ENCODE measurements around the gene CSNK1D. TPM values are rescaled to one million over a fixed set of nuclear protein-coding genes. Genes with fewer than 3 reads are reported as not detected.

The CSNK1D gene
- total RNA-seq, 6 experiments from 2014 or later: 116 to 128 (median 118) TPM

GRCh38 chr17:82316651-82317393 is 43.3 kb upstream of the CSNK1D start:
- no peaks in the 10 kb centered on the region for H3K4me1 Mint-ChIP-seq (ENCODE audit: low read depth)
- no peak overlapping the region for H3K4me3 Mint-ChIP-seq
- no peaks in the 10 kb centered on the region for H3K9me3 Mint-ChIP-seq
- TF ChIP-seq, protein P1, sequence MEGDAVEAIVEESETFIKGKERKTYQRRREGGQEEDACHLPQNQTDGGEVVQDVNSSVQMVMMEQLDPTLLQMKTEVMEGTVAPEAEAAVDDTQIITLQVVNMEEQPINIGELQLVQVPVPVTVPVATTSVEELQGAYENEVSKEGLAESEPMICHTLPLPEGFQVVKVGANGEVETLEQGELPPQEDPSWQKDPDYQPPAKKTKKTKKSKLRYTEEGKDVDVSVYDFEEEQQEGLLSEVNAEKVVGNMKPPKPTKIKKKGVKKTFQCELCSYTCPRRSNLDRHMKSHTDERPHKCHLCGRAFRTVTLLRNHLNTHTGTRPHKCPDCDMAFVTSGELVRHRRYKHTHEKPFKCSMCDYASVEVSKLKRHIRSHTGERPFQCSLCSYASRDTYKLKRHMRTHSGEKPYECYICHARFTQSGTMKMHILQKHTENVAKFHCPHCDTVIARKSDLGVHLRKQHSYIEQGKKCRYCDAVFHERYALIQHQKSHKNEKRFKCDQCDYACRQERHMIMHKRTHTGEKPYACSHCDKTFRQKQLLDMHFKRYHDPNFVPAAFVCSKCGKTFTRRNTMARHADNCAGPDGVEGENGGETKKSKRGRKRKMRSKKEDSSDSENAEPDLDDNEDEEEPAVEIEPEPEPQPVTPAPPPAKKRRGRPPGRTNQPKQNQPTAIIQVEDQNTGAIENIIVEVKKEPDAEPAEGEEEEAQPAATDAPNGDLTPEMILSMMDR (IDR thresholded peaks at IDR 0.05): no peak
- H3K27me3 Mint-ChIP-seq (ENCODE audit: insufficient read depth): peaks cover 2% of the 10 kb centered on the region
- H3K36me3 Mint-ChIP-seq (ENCODE audit: low read depth): no peaks in the 10 kb centered on the region
- H3K27ac Mint-ChIP-seq: no peak overlapping the region
- DNase-seq: no peak

DNA sequence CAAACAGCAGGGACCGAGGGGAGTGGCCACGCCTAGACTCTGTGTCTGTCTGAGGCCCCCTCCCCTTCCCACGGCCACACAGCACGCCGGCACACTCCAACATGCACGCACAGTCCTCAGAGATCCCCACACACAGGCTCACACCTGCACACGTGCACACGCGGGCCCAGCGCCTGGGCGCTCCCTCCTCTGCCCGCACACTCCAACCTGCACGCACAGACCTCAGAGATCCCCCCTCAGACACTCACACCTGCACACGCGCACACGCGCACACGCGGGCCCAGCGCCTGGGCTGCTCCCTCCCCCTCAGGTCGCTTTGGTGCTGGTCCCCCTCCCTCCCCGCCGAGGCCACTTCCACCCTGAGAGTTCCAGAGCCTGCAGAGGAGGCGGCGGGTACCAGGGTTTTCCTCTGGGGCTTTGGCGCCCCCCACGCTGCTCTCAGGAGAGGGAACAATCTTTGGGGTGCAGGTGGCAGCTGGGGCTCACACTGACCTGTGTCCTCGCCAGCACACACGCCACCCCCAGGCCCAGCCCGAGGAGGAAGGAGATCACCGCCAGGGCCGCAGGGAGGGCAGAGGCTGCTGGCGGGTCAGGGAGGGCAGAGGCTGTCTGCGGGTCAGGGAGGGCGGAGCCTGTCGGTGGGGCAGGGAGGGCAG is 42.3 kb upstream of the CSNK1D start:
- H3K36me3 Mint-ChIP-seq (ENCODE audit: low read depth): no peaks in the 10 kb centered on the region
- no peaks in the 10 kb centered on the region for H3K9me3 Mint-ChIP-seq
- peaks cover 2% of the 10 kb centered on the region for H3K27me3 Mint-ChIP-seq (ENCODE audit: insufficient read depth)
- no peaks in the 10 kb centered on the region for H3K4me1 Mint-ChIP-seq (ENCODE audit: low read depth)
- TF ChIP-seq, protein P1 (IDR thresholded peaks at IDR 0.05): no peak
- no peak overlapping the region for H3K27ac Mint-ChIP-seq
- H3K4me3 Mint-ChIP-seq: no peak overlapping the region
- DNase-seq: no peak

GRCh38 chr17:82314727-82315605 is 41.5 kb upstream of the CSNK1D start:
- DNase-seq: no peak
- no peaks in the 10 kb centered on the region for H3K36me3 Mint-ChIP-seq (ENCODE audit: low read depth)
- H3K9me3 Mint-ChIP-seq: no peaks in the 10 kb centered on the region
- no peaks in the 10 kb centered on the region for H3K4me1 Mint-ChIP-seq (ENCODE audit: low read depth)
- no peak overlapping the region for H3K27ac Mint-ChIP-seq
- H3K27me3 Mint-ChIP-seq (ENCODE audit: insufficient read depth): peaks cover 6% of the 10 kb centered on the region
- H3K4me3 Mint-ChIP-seq: no peak overlapping the region
- TF ChIP-seq, protein P1 (IDR thresholded peaks at IDR 0.05): no peak

GRCh38 chr17:82314012-82314726 is 40.7 kb upstream of the CSNK1D start:
- Mint-ChIP-seq H3K36me3 (ENCODE audit: low read depth) (no peaks in the 10 kb centered on the region), H3K9me3 (no peaks in the 10 kb centered on the region), H3K27me3 (ENCODE audit: insufficient read depth) (peaks cover 11% of the 10 kb centered on the region), H3K4me1 (ENCODE audit: low read depth) (no peaks in the 10 kb centered on the region), H3K4me3 (no peak overlapping the region), H3K27ac (no peak overlapping the region)
- TF ChIP-seq, protein P1 (IDR thresholded peaks at IDR 0.05): no peak
- no peak for DNase-seq

Data from HFFc6 (cell line).